ENCODE measurements around the gene NCOA7.

DNA sequence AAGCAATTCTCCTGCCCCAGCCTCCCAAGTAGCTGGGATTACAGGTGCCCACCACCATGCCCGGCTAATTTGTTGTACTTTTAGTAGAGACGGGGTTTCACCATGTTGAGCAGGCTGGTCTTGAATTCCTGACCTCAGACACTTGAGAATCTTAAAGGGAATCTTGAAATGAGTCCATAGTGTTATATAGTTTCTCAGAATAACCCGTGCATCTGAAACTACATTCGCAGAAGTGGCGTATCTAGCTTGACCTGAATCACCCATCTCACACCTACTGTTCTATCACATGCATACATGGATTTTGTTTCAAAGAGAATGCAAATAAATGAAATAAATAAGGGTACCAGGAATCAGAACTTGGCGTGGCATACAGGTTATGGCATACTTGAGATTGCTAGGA, 65.0 kb downstream of the NCOA7 start:
- TF ChIP-seq, protein P1, sequence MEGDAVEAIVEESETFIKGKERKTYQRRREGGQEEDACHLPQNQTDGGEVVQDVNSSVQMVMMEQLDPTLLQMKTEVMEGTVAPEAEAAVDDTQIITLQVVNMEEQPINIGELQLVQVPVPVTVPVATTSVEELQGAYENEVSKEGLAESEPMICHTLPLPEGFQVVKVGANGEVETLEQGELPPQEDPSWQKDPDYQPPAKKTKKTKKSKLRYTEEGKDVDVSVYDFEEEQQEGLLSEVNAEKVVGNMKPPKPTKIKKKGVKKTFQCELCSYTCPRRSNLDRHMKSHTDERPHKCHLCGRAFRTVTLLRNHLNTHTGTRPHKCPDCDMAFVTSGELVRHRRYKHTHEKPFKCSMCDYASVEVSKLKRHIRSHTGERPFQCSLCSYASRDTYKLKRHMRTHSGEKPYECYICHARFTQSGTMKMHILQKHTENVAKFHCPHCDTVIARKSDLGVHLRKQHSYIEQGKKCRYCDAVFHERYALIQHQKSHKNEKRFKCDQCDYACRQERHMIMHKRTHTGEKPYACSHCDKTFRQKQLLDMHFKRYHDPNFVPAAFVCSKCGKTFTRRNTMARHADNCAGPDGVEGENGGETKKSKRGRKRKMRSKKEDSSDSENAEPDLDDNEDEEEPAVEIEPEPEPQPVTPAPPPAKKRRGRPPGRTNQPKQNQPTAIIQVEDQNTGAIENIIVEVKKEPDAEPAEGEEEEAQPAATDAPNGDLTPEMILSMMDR (IDR thresholded peaks at IDR 0.05) = no peak
- no peak for TF ChIP-seq POLR2A (IDR thresholded peaks at IDR 0.05)

Data from adrenal gland (tissue), 5 donors.